HG03442 (cell line): ENCODE measurements around the gene BBOX1.

Experiments used
- ATAC-seq: cut with Tn5 transposase; IDR thresholded peaks from one replicate; pipeline ENCODE4 v1.9.1; 2021; ENCODE audit warnings: mild to moderate bottlenecking, moderate library complexity; ENCODE audit not compliant: unreplicated experiment

The BBOX1 gene

DNA sequence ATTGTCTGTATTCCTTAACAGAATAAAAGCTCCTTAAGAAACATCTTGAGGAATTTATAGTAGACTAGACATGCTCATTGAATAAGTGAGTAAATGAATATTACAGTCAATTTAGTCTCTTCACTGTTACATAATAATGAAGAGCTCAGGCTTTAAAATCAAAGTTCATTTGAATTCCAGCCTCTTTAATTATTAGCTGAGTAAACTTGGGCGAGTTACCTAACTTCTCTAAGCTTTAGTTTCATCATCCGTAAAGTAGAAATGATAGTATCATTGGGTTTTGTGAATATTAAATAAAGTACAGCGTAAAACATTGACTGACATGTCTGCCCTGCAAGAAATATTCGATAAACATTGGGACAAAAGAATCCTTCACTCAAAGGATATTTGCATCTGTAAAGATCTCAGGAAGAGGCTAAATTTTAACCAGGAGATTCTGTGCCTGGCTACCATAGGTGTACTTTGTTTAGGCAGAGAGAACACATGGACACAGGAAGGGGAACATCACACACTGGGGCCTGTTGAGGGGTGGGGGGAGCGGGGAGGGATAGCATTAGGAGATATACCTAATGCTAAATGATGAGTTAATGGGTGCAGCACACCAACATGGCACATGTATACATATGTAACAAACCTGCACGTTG, 15.2 kb upstream of the BBOX1 start:
- no peak for ATAC-seq

DNA sequence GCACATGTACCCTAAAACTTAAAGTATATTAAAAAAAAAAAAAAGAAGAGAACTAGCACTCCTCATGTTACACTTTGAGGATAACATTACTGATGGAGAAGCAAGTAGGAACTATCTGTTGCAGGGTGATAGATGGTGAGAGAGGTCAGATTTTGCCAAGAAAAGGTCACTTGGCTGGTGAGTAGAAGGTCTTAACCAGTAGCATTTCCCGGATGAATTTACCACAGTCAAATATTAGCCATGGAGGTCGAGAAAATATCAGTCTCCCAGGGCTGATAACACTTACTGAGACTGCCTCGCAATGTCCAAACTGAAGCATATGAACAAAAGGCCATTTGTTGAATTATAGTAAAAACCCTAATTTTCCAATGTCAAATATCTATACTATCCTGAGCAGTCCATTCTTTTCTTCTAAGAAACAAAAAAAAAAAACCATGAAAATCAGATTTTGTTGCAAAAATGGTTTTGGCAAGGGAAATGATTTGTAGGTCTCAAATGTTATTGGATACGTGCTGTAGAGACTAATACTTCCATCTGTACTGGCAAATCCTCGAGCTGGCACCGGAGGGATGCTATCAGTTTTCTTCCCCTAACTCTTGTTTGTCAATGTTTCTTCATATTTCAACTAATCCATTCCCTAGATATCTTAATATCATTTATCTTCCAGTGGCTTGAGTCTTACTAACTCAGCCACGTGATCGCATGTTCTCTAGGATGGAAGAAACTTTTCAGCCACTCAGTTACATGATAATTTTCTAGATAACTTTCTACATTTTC, 14.5 kb upstream of the BBOX1 start:
- no peak for ATAC-seq

DNA sequence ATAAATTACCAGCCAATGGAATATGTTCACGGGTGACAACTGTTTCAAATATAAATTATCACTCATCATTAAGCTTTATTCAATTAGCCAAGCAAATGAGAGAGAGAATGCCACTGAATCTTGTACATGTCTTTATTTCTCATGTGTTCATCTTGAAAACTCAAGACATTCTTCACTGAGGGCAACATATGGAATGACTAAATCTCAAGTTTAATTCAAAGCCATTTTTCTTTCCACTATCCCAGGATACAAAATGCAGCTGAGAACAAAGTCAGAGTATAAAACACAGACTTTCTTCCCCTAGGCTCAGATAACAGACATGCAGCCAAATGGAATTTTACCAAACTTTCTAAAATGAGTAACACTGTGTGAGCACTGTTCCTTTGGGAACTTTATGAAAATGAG, 12.1 kb upstream of the BBOX1 start:
- no peak for ATAC-seq

DNA sequence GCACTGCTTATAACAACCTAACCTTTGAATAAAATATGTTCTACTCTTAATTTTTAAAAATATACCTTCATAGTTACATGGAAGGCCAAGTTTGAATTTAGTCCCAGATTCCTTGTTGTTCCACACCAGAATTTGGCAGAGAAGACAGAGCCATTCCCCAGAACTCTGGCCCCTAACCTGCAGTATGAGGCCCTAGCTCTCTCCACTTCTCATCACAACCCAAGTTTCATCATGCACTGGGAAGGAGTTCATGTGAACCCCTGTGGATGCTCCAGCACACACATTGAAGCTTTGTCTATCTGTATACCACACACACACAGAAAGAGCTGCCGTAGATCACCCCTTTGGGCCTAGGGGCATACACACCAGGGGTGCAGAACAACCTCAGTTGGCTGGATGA, 10.6 kb upstream of the BBOX1 start:
- ATAC-seq = no peak

DNA sequence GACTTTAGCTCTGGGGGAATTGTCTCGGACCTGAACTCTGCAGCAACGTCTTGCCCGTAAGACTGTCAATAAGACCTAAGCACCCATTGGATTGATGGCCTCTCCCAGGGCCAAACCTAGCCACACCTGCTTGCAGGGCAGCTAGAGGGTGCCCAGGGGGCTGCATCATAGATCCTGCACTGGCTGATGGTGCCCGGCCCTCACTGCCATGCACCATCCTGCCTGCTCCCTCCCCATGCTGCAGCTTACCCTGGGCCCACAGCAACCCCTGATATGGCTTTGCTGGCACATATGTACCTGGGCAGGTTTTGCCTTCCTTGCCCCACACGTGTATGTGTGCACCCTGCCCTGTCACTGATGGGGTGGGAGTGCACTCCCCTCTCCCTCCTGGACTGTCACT, 8.9 kb upstream of the BBOX1 start:
- ATAC-seq = no peak

DNA sequence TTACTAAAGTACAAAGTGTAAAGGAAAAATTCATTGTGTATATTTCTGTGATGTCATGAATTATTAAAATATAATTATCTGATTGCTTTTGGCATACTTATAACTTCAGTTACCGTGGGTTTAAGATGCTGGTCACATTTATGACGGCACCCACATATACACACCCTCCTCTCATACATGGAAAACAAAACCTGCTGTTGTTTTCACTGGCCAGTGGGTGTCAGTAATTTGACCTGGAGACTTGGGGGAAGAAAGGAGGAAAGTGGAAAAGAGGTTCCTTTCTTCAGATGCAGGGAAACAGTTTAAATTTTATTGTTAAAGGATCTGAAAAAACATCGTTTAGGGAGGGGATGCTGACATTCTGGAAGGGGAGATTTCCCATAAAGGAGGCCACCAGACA, 742 bp upstream of the BBOX1 start:
- ATAC-seq = no peak

DNA sequence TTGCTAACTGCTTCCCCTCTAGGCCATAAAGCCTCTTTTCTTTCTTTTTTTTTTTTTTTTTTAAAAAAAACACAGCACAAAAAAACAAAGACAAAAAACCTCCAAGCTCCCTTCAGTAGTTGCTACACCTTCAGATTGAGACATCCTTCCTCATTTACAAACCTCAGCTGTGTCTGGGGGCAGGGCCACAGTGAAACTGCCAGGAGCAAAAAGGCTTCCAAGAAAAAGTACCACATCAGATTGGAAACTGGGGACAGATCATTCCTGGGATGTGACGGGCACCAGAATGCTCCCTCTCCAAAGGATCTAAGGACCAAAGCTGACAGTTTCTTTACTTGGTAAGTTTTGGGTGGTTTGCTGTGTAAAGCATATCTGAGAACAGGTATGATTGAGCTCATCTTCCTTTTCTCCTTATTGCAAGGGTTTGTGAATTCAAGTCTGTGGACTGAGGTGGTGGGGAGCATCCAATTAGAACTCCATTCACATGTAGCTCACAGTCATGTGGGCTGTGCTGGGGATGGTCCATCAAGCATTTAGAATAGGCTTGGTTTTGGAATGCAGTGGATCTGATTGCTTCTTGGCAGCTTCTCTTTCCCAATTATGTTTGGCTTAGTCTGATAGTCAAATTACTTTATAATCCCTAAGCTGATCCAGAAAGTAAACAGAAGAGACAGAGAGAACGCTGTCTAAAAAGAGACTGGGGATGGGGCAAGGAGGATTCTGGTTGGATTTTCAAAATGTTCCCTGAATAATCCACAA, 705 bp downstream of the BBOX1 start:
- ATAC-seq = no peak

DNA sequence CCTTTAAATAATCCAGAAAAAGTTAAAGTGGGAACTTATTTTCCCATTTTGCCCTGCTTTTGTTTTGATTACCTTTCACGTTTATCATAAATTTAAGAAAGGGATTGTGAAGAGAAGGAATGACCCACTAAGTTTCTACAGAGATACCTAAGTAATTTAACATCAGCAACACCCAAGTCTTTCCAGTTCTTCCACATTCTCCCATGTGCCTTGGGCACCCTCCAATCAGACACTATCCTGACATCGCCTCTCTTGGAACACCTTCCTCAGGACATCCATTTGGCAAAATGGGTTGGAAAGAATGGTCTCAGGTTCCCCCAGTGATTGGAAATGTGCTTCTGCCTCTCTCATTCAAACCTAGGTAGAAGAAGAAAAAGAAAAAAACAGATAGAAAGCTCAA, 6.3 kb downstream of the BBOX1 start:
- no peak for ATAC-seq

DNA sequence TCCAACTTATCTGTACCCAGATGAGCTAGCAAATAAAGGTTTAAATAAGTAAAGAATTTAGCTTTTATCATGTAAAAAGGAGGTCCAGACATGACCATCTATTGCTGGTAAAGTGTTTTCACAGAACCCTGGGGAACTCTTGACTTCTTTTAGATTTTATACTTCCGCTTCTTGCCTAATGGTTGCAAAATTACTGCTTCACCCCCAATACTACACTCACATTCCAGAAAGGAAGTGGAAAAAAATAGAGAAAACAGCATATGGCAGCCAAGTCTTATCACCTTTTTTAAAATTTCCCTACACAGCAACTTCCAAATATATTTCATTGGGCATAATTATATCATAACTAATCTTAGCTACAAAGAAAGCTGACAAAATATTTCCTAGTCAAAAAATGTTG, 12.1 kb downstream of the BBOX1 start:
- ATAC-seq = no peak

DNA sequence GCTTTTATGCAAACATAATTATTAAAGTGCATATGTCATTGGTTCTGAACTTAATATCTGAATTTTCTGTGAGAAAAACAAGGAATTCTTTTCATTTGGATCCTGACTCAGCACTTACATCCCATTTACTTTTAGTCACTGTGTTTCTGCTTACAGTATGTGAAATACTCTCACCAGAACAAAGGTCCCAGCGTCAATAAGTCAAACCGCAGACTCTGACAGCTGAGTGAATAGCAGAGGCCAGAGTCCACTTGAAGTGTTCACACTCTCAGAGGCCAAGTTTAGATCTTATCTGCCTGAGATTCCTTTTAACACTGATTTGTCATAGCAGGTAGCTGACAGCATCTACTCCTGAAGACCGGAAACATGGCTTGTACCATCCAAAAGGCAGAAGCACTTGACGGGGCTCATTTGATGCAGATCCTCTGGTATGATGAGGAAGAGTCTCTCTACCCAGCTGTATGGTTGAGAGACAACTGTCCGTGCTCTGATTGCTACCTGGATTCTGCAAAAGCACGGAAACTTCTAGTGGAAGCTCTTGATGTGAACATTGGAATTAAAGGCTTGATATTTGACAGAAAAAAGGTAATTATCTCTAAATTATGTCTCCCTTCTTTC, 14.6 kb downstream of the BBOX1 start:
- ATAC-seq = no peak

DNA sequence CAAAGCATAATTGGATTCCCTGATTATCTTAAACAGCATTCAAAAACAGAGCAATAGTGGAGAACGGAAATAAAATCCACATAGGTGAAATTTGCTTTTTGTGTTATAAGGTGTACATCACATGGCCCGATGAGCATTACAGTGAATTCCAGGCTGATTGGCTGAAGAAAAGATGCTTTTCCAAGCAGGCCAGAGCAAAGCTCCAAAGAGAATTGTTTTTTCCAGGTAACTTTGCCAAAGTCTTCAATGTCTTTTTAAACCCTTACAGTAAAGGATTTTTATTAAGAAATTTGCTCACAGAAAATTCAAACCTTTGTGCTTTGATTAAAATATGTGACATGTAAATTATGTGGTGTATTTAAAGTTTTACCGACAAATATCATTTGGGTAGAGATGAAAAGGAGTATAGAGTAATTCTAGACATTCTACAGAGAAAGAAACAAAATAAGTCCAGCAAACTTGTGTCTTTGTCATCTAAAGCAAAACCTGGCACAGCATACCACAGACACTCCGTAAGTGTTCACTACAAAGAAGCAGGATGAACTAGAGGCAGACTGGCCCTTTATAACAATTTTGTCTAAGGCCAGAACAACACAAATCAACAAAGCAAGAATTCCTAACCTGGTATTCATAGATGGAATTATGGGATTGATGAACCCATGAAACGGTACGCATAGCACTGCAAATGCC, 16.6 kb downstream of the BBOX1 start:
- ATAC-seq = no peak

DNA sequence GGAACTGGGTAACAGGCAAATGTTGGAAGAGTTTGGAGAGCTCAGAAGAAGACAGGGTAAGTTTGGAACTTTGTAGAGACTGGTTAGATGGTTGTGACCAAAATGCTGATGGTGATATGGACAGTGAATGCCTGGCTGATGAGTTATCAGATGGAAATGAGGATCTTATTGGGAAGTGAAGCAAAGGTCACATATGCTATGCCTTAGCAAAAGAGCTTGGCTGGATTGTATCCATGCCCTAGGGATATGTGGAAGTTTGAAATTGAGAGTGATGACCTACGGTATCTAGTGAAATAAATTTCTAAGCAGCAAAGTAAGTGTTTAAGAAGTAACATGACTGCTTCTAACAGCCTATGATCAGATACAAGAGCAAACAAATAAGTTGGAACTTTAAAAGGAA, 17.8 kb downstream of the BBOX1 start:
- no peak for ATAC-seq

DNA sequence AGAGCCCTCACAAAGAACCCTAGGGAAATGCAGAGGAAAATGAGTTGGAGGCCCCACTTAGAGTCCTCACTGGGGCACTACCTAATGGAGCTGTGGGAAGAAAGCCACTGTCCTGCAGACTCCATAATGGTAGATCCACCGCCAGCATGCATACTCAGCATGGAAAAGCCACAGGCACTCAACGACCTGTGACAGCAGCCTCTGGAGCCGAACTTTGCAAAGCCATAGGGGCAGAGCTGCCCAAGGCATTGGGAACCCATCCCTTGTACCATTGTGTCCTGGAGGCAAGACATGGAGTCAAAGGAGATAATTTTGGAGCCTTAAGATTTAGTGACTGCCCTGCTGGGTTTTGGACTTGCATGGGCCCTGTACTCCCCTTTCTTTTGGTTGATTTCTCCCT, 18.8 kb downstream of the BBOX1 start:
- ATAC-seq = no peak

DNA sequence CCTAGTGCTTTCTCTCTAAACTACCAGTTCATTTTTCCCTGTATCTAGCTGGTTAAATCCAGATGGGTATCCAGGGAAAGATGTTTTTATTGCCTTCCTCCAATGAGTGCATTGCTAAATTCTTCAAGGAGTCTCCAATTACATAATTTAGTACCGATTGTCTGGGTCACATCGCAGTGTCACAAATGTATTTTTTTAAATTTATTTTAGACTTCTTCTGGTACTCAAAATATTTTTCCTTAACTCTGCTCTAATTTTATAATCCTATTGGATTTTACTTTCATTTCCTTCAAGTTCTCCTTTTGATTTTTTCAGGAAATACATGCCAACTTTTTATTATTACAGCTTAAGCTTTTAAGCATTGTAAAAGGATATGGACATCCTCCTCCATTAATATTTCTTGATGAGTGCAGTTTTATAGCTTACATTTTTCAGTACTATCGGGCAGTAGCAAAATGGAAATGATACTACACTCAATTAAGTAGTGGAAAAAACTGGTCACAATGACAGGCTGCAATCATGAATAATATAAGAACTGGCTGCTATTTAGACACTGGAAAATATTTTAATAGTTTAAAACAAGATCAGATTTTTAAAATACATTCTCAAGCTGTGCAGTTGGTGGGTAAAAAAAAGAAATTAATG, 20.3 kb downstream of the BBOX1 start:
- ATAC-seq = no peak

DNA sequence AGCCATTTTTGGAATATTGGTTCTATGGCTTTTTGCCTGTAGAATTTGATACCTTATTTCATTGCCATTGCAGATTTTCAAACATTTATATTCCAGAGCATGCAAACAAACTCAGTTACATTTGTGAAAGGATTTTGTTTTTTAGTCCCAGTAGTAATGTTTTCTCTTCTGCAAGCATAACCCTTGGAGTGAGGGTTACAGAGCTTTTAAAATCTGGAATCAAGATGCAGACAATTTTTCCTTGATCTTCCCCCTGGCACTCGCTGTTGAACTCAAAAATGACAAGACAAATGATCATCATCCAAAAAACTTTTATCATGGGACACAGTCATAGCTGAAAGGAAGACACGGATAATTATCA, 20.8 kb downstream of the BBOX1 start:
- ATAC-seq = no peak

DNA sequence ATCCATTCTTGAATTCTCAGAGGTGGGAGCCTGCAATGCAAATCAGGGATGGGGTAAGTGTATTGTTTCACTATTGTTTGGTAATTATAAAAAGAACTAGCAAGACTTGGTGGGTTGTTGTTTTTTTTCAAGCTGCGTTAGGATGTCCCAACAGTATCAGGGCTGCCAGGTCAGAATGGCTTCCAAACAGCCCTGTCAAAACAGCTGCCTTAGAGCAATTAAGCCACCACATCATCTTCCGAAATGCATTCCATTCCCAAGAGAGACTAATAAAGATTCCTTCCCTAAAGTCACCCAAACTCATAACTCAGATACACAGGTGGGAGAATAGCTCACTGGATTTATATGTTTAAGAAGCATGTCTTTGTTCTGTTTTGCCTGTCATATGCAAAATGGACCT, 23.5 kb downstream of the BBOX1 start:
- ATAC-seq = no peak

DNA sequence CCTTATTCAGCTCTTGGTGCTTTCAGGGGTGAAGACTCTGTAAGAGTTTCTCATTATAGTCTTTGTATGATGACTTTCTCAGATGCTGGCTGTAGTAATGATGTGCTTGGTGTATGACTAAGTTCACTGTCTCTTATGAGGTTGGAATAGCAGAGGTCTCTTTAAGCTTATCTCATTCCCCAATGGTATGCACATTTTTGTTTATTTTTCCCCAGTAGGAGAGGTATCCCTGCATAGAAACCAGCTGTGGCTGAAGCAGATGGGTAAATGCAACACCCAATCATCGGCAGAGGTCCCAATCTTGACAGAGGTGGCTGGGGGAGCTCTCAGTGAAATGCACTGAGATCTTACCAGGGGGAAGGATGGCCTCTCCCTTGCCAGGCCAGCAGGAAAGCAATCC, 34.6 kb downstream of the BBOX1 start:
- ATAC-seq = no peak

DNA sequence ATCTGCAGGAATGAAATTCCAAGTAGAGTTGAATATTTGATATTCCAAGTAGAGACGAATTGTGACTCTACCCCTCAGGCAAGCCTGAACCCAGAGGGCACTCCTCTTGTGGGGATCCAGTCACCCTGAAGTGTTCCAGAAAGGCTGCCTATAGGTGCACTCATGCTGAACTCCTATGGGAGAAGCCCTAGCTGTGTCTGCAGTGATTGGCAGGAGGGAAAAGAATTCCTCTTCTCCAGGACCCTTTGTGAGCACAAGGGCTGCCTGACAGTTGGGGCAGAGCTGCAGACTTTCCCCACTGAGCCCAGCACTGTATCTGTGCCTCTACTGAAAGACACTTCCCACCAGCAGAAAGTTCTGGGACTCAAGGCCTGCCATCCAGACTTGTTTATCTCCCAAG, 35.0 kb downstream of the BBOX1 start:
- no peak for ATAC-seq

DNA sequence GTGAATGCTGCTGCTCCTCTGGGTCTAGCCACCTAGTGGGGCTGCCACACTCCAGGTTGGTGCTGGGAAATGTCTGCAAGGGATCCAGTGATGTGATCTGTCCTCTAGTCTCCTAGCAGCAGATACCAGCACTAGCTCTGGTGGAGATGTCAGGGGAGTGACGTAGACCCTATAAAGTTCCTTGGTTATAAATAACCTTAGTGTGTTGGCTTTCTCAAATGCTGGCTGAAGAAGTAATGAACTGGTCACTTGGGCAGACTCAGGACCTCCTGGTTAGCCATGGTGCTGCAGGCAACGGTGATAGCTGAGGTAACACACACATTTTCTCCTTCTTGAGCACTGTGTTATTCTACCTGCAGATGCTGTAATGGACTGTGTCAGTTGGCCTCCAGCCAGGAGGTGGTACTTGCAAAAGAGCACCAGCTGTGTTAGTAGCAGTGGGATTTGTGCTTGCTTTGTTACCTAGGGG, 35.5 kb downstream of the BBOX1 start:
- ATAC-seq = no peak

DNA sequence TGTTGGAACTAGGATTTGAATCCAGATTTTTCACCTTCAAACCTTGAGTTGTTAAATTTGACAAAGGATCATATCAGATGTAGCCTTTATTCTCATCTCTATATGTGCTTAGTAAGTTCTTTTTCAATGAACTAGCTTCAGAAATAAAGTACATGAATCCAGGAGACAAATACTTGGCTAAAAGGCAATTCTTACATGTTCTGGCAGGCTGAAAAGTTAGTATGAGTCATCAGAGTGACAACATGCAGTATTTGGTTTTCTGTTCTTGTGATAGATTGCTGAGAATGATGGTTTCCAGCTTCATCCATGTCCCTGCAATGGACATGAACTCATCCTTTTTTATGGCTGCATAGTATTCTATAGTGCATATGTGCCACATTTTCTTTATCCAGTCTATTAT, 40.4 kb downstream of the BBOX1 start:
- ATAC-seq = no peak

DNA sequence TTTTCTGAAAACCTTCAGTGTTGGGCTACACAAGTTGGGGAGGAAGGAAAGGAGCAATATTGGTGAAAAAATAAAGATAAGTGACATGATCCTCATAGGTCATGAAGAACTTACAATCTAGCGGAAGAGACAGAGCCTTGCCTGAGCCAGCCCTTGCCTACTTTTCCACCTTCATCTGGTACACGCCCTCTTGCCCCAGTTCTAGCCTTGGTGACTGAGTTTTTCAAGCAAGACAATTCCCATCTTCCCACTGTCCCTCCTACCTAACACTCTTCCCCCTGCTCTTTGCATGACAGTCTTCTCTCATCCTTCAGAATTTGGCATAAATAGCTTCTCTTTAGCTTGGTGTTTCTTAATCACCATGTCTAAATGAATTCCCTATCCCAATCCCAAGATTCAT, 42.6 kb downstream of the BBOX1 start:
- no peak for ATAC-seq
